PC-9 (cell line): ENCODE data around the gene GMEB2.

ENCODE experiments used
- EZH2 ChIP-seq: fragments of 200-600 bp; sonication (generic); IDR thresholded peaks from 2 replicates; pipeline ENCODE4 v1.8.0; 2017; ENCODE audit warnings: antibody characterized with exemption, low read depth
- TF ChIP-seq, protein P1 (sequence below): fragments of 200-600 bp; sonication (generic); conservative IDR thresholded peaks from 2 replicates; pipeline ENCODE4 v1.6.1; 2017; ENCODE audit warnings: mixed run types, antibody characterized with exemption, mild to moderate bottlenecking, moderate library complexity

DNA sequence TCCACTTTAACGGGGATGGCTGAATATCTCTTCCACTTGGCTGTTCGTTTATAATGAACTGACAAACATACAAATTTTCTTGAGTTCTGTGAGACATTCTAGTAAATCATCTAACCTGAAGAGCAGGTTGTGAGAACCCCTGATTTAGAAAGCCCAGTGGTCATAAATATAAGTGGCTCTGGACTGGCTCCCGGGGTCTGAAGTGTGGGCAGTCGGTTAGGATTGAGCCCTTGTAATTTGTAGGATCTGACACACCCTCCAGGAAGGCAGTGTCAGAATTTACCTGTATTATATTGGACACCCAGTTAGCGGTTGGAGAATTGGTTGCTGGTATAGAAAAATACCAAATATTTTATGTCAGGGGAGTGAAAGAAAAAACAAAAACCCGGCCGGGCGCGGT is 6.8 kb upstream of the GMEB2 start:
- TF ChIP-seq, protein P1, sequence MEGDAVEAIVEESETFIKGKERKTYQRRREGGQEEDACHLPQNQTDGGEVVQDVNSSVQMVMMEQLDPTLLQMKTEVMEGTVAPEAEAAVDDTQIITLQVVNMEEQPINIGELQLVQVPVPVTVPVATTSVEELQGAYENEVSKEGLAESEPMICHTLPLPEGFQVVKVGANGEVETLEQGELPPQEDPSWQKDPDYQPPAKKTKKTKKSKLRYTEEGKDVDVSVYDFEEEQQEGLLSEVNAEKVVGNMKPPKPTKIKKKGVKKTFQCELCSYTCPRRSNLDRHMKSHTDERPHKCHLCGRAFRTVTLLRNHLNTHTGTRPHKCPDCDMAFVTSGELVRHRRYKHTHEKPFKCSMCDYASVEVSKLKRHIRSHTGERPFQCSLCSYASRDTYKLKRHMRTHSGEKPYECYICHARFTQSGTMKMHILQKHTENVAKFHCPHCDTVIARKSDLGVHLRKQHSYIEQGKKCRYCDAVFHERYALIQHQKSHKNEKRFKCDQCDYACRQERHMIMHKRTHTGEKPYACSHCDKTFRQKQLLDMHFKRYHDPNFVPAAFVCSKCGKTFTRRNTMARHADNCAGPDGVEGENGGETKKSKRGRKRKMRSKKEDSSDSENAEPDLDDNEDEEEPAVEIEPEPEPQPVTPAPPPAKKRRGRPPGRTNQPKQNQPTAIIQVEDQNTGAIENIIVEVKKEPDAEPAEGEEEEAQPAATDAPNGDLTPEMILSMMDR = no peak
- no peak for TF ChIP-seq EZH2
